ENCODE measurements around the gene ANGPTL2. TPM values are rescaled to one million over a fixed set of nuclear protein-coding genes. Genes with fewer than 3 reads are reported as not detected.

Gene ANGPTL2
- total and polyA plus RNA-seq, 5 donors: 26.7 to 69.5 (median 38.7) TPM

- peaks cover 23% of the 10 kb centered on the region for H3K4me1 ChIP-seq (ENCODE audit: control insufficient read depth, insufficient read depth, low read length)
- WGBS: 91% methylated on average over 1 of the region's 1 CpG
Observed at GRCh38 chr9:127078988-127079387, 43.4 kb downstream of the ANGPTL2 start.

GRCh38 chr9:127078336-127078735 is 44.1 kb downstream of the ANGPTL2 start:
- DNase-seq (no peak), ATAC-seq (peak in 1 of 2 donors; percentile 49)
- H3K4me3 ChIP-seq (ENCODE audit: low read length): no peak overlapping the region
- no peak overlapping the region for H3K27ac ChIP-seq (ENCODE audit: low read length)
- H3K27me3 ChIP-seq (ENCODE audit: control insufficient read depth, insufficient read depth): no peaks in the 10 kb centered on the region
- intact Hi-C loops (cut with DNase I): no loop called here
- H3K4me1 ChIP-seq (ENCODE audit: control insufficient read depth, insufficient read depth, low read length): peaks cover 22% of the 10 kb centered on the region
- no peaks in the 10 kb centered on the region for H3K9me3 ChIP-seq (ENCODE audit: control insufficient read depth, low read length)
- WGBS: 81% methylated on average over 6 of the region's 6 CpGs

More at GRCh38 chr9:127078988-127079387, 43.4 kb downstream of the ANGPTL2 start:
- H3K9me3 ChIP-seq (ENCODE audit: control insufficient read depth, low read length): no peaks in the 10 kb centered on the region
- ATAC-seq (no peak), DNase-seq (no peak)
- H3K4me3 ChIP-seq (ENCODE audit: low read length): no peak overlapping the region
- no peak overlapping the region for H3K27ac ChIP-seq (ENCODE audit: low read length)
- no peaks in the 10 kb centered on the region for H3K27me3 ChIP-seq (ENCODE audit: control insufficient read depth, insufficient read depth)
- intact Hi-C loops (cut with DNase I): no loop called here

DNA sequence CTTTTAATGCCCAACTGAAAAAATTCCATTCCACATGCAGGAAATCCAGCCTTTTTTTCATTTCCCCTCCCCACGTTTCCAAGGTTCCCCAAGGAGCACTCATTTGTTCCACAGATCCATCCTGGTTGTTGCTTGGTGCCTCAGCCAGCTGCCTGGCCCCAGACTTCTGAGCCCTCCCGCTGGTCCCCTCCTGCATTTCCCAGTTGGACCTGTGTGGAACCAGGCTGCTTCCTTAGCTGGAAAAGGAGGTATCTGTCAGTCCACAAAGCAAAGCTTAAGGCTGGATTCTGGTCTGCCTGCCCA is 44.8 kb downstream of the ANGPTL2 start:
- ATAC-seq (peak in 1 of 2 donors; percentile 55), DNase-seq (peak in 1 of 3 donors; percentile 11)
- 70% methylated on average over 2 of the region's 2 CpGs for WGBS
- Histone ChIP-seq H3K27ac (ENCODE audit: low read length) (no peak overlapping the region), H3K4me1 (ENCODE audit: control insufficient read depth, insufficient read depth, low read length) (peaks cover 16% of the 10 kb centered on the region), H3K4me3 (ENCODE audit: low read length) (no peak overlapping the region), H3K9me3 (ENCODE audit: control insufficient read depth, low read length) (no peaks in the 10 kb centered on the region), H3K27me3 (ENCODE audit: control insufficient read depth, insufficient read depth) (no peaks in the 10 kb centered on the region)
- intact Hi-C loops (cut with DNase I): no loop called here

GRCh38 chr9:127076860-127077643 is 45.4 kb downstream of the ANGPTL2 start:
- ATAC-seq (no peak), DNase-seq (peak in 1 of 3 donors; percentile 11)
- H3K4me3 ChIP-seq (ENCODE audit: low read length): no peak overlapping the region
- no peaks in the 10 kb centered on the region for H3K9me3 ChIP-seq (ENCODE audit: control insufficient read depth, low read length)
- peaks cover 16% of the 10 kb centered on the region for H3K4me1 ChIP-seq (ENCODE audit: control insufficient read depth, insufficient read depth, low read length)
- H3K27me3 ChIP-seq (ENCODE audit: control insufficient read depth, insufficient read depth): no peaks in the 10 kb centered on the region
- H3K27ac ChIP-seq (ENCODE audit: low read length): no peak overlapping the region
- WGBS: 84% methylated on average over 5 of the region's 5 CpGs
- intact Hi-C loops (cut with DNase I): no loop called here

GRCh38 chr9:127075624-127076372 is 46.6 kb downstream of the ANGPTL2 start:
- 50% methylated on average over 2 of the region's 2 CpGs for WGBS

GRCh38 chr9:127074561-127075548 is 47.6 kb downstream of the ANGPTL2 start:
- 70% methylated on average over 4 of the region's 4 CpGs for WGBS
- intact Hi-C loops (cut with DNase I): no loop called here
- DNase-seq: no peak

More at GRCh38 chr9:127075624-127076372, 46.6 kb downstream of the ANGPTL2 start:
- Histone ChIP-seq H3K4me3 (ENCODE audit: low read length) (no peak overlapping the region), H3K27ac (ENCODE audit: low read length) (no peak overlapping the region), H3K4me1 (ENCODE audit: control insufficient read depth, insufficient read depth, low read length) (peaks cover 9% of the 10 kb centered on the region), H3K27me3 (ENCODE audit: control insufficient read depth, insufficient read depth) (no peaks in the 10 kb centered on the region), H3K9me3 (ENCODE audit: control insufficient read depth, low read length) (no peaks in the 10 kb centered on the region)
- no peak for ATAC-seq
- intact Hi-C loops (cut with DNase I): no loop called here
- no peak for DNase-seq

GRCh38 chr9:127067603-127068220 is 54.7 kb downstream of the ANGPTL2 start:
- H3K27ac ChIP-seq (ENCODE audit: low read length): no peak overlapping the region
- no peaks in the 10 kb centered on the region for H3K4me1 ChIP-seq (ENCODE audit: control insufficient read depth, insufficient read depth, low read length)
- DNase-seq (no peak), ATAC-seq (no peak)
- no peaks in the 10 kb centered on the region for H3K9me3 ChIP-seq (ENCODE audit: control insufficient read depth, low read length)
- no peaks in the 10 kb centered on the region for H3K27me3 ChIP-seq (ENCODE audit: control insufficient read depth, insufficient read depth)
- intact Hi-C loops (cut with DNase I): no loop called here
- 93% methylated on average over 5 of the region's 5 CpGs for WGBS
- no peak overlapping the region for H3K4me3 ChIP-seq (ENCODE audit: low read length)

More at GRCh38 chr9:127074561-127075548, 47.6 kb downstream of the ANGPTL2 start:
- no peak overlapping the region for H3K27ac ChIP-seq (ENCODE audit: low read length)
- no peaks in the 10 kb centered on the region for H3K9me3 ChIP-seq (ENCODE audit: control insufficient read depth, low read length)
- peak; percentile 58 to 68 for ATAC-seq
- H3K27me3 ChIP-seq (ENCODE audit: control insufficient read depth, insufficient read depth): no peaks in the 10 kb centered on the region
- peaks cover 9% of the 10 kb centered on the region for H3K4me1 ChIP-seq (ENCODE audit: control insufficient read depth, insufficient read depth, low read length)
- H3K4me3 ChIP-seq (ENCODE audit: low read length): no peak overlapping the region

DNA sequence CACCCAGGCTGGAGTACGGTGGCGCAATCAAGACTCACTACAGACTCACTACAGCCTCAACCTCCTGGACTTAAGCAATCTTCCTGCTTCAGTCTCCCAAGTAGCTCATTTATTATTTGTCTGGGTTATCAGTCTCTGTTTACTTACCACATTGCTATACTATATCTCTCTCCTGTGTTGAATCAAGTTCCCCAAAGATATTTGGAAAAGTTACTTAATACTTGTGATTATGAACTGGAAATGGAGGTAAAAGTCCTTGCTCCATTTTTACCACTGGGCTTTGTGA is 55.6 kb downstream of the ANGPTL2 start:
- WGBS: 95% methylated on average over 2 of the region's 2 CpGs
- Histone ChIP-seq H3K27me3 (ENCODE audit: control insufficient read depth, insufficient read depth) (no peaks in the 10 kb centered on the region), H3K9me3 (ENCODE audit: control insufficient read depth, low read length) (no peaks in the 10 kb centered on the region), H3K4me1 (ENCODE audit: control insufficient read depth, insufficient read depth, low read length) (no peaks in the 10 kb centered on the region), H3K4me3 (ENCODE audit: low read length) (no peak overlapping the region), H3K27ac (ENCODE audit: low read length) (no peak overlapping the region)
- intact Hi-C loops (cut with DNase I): no loop called here
- DNase-seq (no peak), ATAC-seq (peak in 1 of 2 donors; percentile 47)

GRCh38 chr9:127066060-127066850 is 56.2 kb downstream of the ANGPTL2 start:
- no peaks in the 10 kb centered on the region for H3K9me3 ChIP-seq (ENCODE audit: control insufficient read depth, low read length)
- H3K27me3 ChIP-seq (ENCODE audit: control insufficient read depth, insufficient read depth): no peaks in the 10 kb centered on the region
- no peak overlapping the region for H3K4me3 ChIP-seq (ENCODE audit: low read length)
- no peak for DNase-seq
- intact Hi-C loops (cut with DNase I): no loop called here
- H3K4me1 ChIP-seq (ENCODE audit: control insufficient read depth, insufficient read depth, low read length): no peaks in the 10 kb centered on the region
- H3K27ac ChIP-seq (ENCODE audit: low read length): no peak overlapping the region
- WGBS: 97% methylated on average over 9 of the region's 9 CpGs
- peak in 1 of 2 donors; percentile 39 for ATAC-seq

DNA sequence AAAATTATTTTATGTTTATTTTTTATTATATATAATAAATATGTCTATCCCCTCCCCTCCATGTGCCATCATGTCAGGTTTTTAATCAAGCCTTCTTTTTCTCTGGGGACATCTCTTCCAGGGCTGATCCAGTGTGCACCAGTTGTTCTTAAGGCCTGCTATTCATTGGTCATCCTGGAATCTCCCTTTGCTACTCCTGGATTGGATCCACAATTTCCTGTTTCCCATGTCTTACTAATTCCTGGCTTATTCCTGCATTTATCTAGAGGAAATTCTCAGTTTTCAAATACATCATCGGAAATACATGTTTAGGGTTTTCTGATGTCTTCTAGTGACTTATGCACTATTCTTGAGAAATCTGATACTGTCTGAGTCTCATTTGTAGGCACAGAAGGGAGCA is 56.8 kb downstream of the ANGPTL2 start:
- DNase-seq (no peak), ATAC-seq (peak in 1 of 2 donors; percentile 65)
- no peak overlapping the region for H3K4me3 ChIP-seq (ENCODE audit: low read length)
- no peaks in the 10 kb centered on the region for H3K27me3 ChIP-seq (ENCODE audit: control insufficient read depth, insufficient read depth)
- intact Hi-C loops (cut with DNase I): no loop called here
- 37% methylated on average over 1 of the region's 1 CpG for WGBS
- no peaks in the 10 kb centered on the region for H3K9me3 ChIP-seq (ENCODE audit: control insufficient read depth, low read length)
- H3K4me1 ChIP-seq (ENCODE audit: control insufficient read depth, insufficient read depth, low read length): no peaks in the 10 kb centered on the region
- no peak overlapping the region for H3K27ac ChIP-seq (ENCODE audit: low read length)

Measured in right cardiac atrium (tissue), 5 donors.